Measurements from ENCODE around the gene ABHD12.

DNA sequence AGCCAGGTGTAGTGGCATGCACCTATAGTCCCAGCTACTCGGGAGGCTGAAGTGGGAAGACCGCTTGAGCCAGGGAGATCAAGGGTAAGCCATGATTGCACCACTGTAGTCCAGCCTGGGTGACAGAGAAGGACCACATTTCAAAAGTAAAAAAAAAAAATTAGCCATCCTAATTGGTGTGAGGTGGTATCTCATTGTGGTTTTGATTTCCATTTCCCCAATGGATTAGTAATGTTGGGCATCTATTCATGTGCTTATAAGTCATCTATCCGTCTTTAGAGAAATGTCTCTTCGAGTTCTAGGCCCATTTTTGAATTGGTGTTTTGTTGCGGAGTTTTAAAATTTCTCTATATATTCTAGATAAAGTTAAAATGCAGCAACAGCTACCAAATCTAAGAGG is 21.7 kb downstream of the ABHD12 start:
- TF ChIP-seq CTCF (IDR thresholded peaks at IDR 0.05) = no peak
- TF ChIP-seq POLR2A (IDR thresholded peaks at IDR 0.05) = no peak
- TF ChIP-seq POLR2AphosphoS5 (IDR thresholded peaks at IDR 0.05) = no peak
- no peak for TF ChIP-seq EP300 (IDR thresholded peaks at IDR 0.05)
